LoVo (cell line): ENCODE measurements around the gene PMVK.
"Not testable (repeated sequence)": the region's sequence is repeated elsewhere in the genome, so short reads cannot be mapped to it uniquely, and the experiment has no call there.

Experiments
- DNase-seq: peaks from one replicate; pipeline ENCODE4 v3.0.0-alpha.2; 2016; ENCODE audit warnings: low spot score

PMVK gene

DNA sequence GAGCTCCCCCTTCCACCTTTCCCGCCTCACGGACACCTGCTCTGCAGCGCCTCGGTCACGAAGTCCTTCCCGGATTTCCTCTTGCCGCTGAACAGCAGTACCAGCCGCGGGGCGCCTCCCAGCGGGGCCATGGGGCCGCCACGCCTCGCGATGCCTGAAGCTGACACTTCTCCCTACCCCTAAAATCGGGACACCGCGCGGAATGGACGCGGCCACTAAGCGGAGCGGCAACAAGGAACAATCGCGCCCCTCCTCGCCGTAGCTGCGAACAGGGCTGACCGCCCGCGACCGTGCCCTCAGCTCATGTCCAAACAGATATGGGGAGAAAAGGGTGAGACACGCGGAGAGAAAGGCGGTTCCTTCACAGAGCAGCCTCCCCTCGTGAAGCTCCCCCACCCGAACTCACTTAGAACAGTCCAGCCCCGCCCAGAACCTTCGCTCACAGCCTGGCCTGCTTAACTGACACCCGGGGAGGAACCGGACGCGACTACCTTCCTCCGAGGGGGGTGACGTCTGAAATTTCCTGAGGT, at the start of gene PMVK:
Gene PMVK, minus strand, starts transcription at position 165 of the 530 bp plus-strand sequence. Its CDS starts 34 bp downstream, at position 131.
- DNase-seq, result peak; percentile 93

DNA sequence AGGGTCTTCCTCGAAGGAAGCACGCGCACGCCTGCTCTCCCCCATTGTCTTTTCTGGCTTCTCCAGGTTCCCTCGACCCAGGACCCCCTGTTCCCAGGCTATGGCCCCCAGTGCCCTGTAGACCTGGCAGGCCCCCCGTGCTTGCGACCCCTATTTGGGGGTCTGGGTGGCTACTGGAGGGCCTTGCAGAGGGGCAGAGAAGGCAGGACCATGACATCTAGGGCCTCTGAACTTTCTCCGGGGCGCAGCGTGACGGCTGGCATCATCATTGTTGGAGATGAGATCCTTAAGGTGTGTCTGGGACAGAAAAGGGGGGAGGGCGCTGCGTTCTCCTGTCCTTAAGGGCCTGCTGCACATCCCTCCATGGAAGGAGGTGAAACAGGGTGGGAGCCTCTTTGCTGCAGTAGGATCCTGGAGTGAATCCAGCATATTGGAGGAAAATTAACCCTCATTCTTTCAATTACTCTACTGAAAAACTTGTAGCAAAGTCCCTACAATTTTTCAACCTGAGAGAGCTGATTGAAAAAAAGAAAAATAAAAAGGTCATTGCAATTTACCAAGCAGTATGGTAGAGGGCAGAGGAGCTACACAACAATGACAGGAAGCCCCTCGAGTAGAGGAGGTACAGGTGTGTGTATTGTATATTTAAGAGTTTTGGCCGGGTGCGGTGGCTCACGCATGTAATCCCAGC, 47.4 kb upstream of the PMVK start:
- DNase-seq, result no peak

DNA sequence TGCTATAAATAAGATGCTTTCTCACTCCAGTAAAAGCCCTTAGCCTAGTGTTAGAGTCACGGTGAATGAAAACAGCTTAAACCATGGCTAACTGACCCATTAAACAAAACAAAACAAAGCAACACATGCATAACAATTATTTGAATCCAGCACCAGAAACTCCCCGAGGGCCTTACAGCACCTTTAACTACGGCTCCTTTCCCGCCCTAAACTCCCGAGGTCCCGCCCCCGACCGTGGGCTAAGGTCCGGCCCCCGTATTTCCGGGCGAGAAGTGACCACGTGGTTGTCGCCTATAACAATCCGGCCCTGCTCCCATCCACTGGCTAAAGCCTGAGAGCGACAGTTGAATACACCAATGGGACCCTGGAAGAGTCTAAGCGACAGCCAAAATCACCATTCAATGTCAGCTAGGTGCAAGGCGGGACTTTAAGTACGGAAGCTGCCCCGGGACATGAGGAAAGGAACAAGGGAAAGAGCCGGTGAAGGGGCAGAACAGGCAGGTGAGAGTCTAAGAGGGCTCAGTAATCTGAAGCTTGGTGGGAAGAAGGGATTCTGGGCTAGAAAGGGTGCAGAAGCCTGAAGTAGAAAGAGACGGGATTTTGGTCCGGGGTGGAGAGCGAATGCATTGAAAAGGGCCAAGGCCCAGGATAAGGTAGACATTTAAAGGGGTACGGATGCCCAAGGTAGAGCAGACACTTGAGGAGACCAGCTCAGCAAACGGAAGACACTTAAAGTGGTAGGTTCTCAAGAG, 46.6 kb upstream of the PMVK start, which contains the start of gene FLAD1:
Gene FLAD1, plus strand, starts transcription at position 448 of the 752 bp plus-strand sequence. CDS start 351 bp downstream, outside the sequence.
- DNase-seq, result peak; percentile 99

DNA sequence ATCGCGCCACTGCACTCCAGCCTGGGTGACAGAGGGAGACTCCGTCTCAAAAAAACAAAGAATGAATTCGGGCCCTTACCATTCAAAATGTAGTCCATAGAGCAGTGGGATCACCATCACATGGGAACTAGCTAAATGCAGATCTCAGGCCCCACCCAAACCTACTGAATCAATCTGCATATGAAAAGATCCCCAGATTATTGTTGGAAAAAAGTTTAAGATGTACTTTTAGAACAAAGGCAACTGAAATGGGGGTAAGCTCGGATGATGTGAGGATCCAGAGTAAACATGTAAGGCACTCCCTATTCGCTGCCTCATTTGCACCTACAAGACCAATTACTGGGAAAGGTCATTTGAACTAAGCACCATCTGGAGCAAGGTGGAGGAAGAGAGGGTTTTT, 45.8 kb upstream of the PMVK start:
- DNase-seq, result no peak

- DNase-seq, result no peak
Measured at GRCh38 chr1:154978360-154978759, 41.8 kb upstream of the PMVK start.

GRCh38 chr1:154977762-154978161, 41.2 kb upstream of the PMVK start:
- not testable (repeated sequence) for DNase-seq

DNA sequence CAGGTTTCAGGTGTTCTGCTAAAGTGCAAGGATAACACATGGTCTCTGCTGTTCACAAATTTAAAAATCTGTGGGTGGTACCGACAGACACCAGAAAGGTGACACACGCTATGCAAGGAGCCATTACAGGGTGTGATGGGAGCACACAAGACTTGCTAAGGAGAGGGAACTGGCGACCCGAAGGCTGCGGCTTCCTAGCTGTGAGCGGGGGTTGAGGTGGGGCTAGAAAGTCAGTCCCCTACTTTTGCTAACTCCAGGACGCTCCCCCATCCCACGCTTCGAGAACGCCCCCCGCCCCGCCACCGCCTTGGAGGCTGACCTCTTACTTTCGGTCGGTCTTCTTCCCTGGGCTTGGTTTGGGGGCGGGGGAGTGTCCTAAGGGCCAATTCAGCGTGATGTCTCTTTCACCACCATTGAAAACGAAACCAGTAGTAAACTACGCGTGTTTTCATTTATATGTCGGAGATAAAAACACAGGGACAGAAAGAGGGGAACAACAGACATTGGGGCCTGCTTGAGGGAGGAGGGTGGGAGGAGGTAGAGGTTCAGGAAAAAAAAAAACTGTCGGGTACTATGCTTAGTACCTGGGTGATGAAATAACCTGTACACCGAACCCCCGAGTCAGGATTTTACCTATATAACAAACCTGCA, 39.0 kb upstream of the PMVK start:
- peak; percentile 49 for DNase-seq

DNA sequence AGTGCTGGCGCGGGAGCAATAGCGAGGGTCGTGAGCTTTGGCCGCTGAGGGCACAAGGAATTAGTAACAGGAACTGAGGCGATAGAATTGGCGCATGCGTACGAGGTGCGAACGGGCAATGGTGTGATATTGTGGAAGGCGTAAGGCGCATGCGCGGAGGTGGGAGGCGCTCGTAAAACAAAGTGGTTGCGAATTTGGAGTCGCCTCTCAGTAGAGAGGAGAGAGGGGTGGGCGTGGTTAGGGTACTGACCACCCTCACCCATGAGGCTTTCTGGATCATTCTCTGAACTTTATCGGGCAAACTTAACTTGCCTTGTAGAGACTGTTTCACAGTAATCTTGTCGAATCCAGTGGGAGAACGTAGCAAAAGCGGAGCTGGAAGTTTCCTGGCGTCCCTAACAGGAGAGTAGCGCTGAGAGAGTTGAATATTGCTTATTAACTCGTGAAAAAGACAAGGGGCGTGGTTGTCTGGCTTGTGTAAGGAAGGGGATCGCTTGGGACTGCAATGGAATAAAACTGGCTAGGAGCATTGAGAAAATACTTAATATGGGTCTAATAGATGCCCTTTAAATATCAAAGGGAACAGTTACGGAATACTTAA, 38.4 kb upstream of the PMVK start:
- peak; percentile 98 for DNase-seq

DNA sequence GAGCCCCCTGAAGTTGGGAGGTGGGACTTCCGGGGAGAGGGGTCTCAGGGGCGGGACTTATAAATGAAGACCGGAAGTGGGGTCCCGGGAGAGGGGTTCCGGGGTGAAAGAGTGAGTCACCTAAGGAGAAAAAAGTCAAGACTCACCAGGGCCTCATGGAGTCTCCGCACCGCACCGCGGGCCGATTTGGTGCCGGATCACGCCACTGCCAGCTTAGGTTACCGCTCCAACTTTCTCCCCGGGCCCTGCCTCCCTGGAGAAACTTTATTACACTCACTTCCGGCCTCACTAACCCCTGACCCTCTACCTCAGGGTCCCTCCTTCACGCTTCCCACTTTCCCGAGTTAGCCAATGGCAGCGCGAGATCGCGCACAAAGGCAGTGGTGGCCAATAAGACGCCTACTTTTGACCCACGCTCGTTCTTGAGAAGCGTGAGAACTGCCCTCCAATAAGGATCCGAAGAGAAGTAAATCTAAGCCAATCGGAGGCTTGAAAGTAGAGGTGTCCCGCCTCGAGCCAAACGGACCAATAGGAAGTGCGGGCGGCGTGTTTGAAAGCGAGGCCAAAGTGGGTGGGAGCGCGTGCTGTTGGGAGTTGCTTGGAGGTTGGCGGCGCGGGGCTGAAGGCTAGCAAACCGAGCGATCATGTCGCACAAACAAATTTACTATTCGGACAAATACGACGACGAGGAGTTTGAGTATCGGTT, 37.7 kb upstream of the PMVK start, which contains the start of gene CKS1B:
Gene CKS1B, plus strand, starts transcription at position 580 of the 706 bp plus-strand sequence. Its CDS starts 65 bp downstream, at position 645.
- peak; percentile 99 for DNase-seq

- DNase-seq, result peak; percentile 98
Measured at GRCh38 chr1:154973344-154974101, 37.0 kb upstream of the PMVK start.

GRCh38 chr1:154972517-154973343, 36.2 kb upstream of the PMVK start:
- DNase-seq, result peak; percentile 92

GRCh38 chr1:154972213-154972516, 35.6 kb upstream of the PMVK start:
- no peak for DNase-seq

DNA sequence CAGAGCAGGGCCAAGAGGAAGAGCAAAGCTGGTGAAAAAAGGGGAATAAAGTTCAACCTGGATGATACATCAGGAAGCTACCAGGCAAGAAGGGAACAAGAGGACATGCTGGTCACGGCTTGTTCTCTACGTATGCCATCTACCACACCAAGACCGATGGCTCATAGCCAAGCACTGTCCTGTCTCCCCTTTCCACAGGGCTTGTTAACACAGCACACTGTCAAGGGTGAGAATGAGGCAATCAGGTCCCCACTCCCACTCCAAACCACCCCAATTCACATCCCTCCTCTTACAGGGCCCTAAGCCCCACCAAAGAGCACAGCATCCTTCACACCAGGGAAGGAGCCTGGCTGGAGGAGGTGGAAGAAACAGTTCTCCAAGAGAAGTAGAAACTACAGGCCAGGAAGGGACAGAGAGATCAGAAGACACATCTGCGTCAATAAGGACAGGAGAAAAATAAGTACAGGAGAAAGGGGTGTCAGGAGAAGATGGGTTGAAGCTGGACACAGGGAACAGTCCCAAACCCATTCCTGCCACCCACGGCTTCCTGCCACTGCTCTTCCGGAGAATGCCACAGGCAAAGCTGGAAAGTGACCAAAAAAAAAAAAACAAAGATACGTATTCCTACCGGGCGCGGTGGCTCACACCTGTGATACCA, 35.0 kb upstream of the PMVK start:
- no peak for DNase-seq

GRCh38 chr1:154970631-154971340, 34.3 kb upstream of the PMVK start, which contains the start of gene SHC1:
TSS of gene SHC1 (minus strand) at chr1:154970747. CDS start at chr1:154970526, 221 bp downstream.
- no peak for DNase-seq

GRCh38 chr1:154969860-154970452, 33.4 kb upstream of the PMVK start:
- DNase-seq, result no peak

DNA sequence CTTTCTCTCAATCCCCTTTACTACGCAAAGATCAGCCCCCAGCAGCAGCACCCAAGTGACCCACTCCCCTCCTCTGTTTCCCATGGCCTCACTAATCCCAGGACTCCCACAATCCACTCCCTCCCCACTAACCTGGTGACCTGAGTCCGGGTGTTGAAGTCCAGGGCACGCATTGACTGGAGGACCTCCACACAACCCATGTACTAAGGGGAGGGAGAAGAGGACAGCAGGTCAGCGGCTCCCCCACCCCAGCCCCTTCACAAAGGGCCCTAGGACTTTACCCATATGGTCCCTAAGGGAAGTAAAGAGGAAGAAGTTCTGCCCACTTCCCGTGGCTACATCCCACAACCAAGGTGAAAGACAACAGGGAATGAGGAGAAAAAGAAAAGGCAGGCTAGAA, 32.7 kb upstream of the PMVK start:
- DNase-seq, result no peak

DNA sequence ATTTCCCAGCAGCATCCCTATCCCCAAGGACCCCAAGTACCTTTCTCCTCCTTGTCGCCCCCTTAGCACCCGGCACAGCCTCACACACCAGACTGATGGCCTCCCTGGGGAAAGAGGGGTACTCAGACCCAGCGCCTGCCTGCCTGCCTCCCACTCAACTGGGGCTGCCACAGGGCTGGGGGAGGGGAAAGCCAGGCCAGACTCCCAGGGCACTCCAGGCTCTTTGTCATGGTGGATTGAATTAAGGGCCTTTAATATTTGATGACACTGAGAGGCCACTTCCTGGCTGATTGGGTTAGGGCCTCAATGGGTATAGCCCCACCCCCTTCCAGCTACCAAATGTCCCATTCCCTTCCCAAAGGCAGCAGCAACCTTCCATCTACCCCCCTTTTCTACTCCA, 32.2 kb upstream of the PMVK start:
- DNase-seq, result no peak

DNA sequence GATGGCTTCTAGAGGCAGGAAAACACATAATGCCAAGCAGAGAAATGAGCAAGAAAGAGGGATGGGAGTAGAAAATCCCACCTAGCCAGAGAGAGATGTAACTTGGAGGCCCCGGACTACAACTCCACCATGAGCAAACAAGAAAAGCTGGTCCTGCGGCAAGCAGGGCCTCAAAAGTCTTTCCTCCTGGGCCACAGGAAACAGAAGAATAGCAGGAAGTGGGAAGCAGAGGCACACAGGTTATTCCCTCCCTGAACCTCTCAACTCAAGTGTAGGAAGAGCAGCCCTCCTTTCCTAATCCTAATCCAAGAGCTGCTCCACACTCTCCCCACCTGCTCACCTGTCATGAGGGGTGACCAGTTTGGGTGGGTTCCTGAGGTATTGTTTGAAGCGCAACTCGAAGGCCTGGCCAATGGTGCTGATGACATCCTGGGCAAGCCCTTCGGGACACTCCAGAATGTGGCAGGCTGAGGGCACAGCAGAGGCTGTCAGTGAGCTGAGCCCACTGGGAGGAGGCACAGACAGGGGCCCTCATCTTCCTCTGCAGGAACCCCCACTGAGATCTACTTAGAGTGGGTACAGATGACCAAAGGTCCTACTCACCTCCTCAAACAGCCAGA, 30.9 kb upstream of the PMVK start:
- DNase-seq, result no peak
